SIG-M5 treated with dmso at 0.1 percent for 504 hours (cell line): ENCODE data around the gene CDC42BPB.

ENCODE experiments used
- DNase-seq: peaks from one replicate; lab custom pipeline; 2025; ENCODE audit not compliant: unreplicated experiment; lab: John Stamatoyannopoulos, UW

The CDC42BPB gene

GRCh38 chr14:102945346-102946130, 111.8 kb downstream of the CDC42BPB start:
- no peak for DNase-seq

- DNase-seq = no peak
Observed at GRCh38 chr14:102944448-102945330, 112.7 kb downstream of the CDC42BPB start.

- no peak for DNase-seq
Observed at GRCh38 chr14:102943979-102944378, 113.4 kb downstream of the CDC42BPB start.

GRCh38 chr14:102943454-102943853, 113.9 kb downstream of the CDC42BPB start:
- DNase-seq = no peak

- DNase-seq = no peak
Observed at GRCh38 chr14:102942069-102942468, 115.3 kb downstream of the CDC42BPB start.

GRCh38 chr14:102941419-102942011, 115.8 kb downstream of the CDC42BPB start:
- DNase-seq = no peak

- no peak for DNase-seq
Observed at GRCh38 chr14:102940729-102941362, 116.5 kb downstream of the CDC42BPB start.

GRCh38 chr14:102939820-102940561, 117.4 kb downstream of the CDC42BPB start:
- no peak for DNase-seq

- no peak for DNase-seq
Observed at GRCh38 chr14:102939329-102939728, 118.0 kb downstream of the CDC42BPB start.

GRCh38 chr14:102938191-102938590, 119.2 kb downstream of the CDC42BPB start:
- DNase-seq = no peak

GRCh38 chr14:102937331-102938175, 119.8 kb downstream of the CDC42BPB start:
- no peak for DNase-seq

GRCh38 chr14:102935756-102936155, 121.6 kb downstream of the CDC42BPB start:
- no peak for DNase-seq

- DNase-seq = no peak
Observed at GRCh38 chr14:102933618-102934231, 123.6 kb downstream of the CDC42BPB start.

GRCh38 chr14:102932484-102933248, 124.7 kb downstream of the CDC42BPB start:
- DNase-seq = no peak

- no peak for DNase-seq
Observed at GRCh38 chr14:102931580-102932285, 125.6 kb downstream of the CDC42BPB start.

GRCh38 chr14:102930753-102931579, 126.4 kb downstream of the CDC42BPB start:
- DNase-seq = no peak
